Thoracic aorta (tissue), 2 donors: ENCODE results near the gene CROT. TPM values are rescaled to one million over a fixed set of nuclear protein-coding genes. Genes with fewer than 3 reads are reported as not detected.
A peak's percentile ranks its signal among the peaks of the same experiment; 100 is the strongest.

Experiments used
- ATAC-seq: fragments of 150-250 bp; one replicate; pipeline ENCODE4 v1.8.0; 2017; ENCODE audit warnings: low read depth; ENCODE audit not compliant: insufficient number of reproducible peaks, low FRiP score
- DNase-seq: peaks from one replicate; pipeline ENCODE4 v3.0.0-alpha.2; 2020; ENCODE audit warnings: low spot score
- H3K27ac ChIP-seq, 2 donors: fragments of 200-600 bp; sonication (generic); 1 replicate in 1 of 2; 2 replicates in 1 of 2; pipeline ENCODE4 v1.5.1; 2016; ENCODE audit warnings: mild to moderate bottlenecking in 2 of 2, moderate library complexity in 2 of 2
- H3K27me3 ChIP-seq: fragments of 200-600 bp; sonication (generic); replicated peaks from 2 replicates; pipeline ENCODE4 v1.6.0; 2016; ENCODE audit warnings: mild to moderate bottlenecking; ENCODE audit not compliant: insufficient read depth
- H3K36me3 ChIP-seq: fragments of 200-600 bp; sonication (generic); one replicate; pipeline ENCODE4 v1.5.1; 2016
- H3K4me1 ChIP-seq, 2 donors: fragments of 200-600 bp; sonication (generic); 1 replicate in 1 of 2; 2 replicates in 1 of 2; pipeline versions ENCODE4 v1.5.1 to v1.6.0; 2016; ENCODE audit warnings: low read depth in 2 of 2, mild to moderate bottlenecking in 1 of 2; ENCODE audit not compliant: control insufficient read depth in 1 of 2
- H3K4me3 ChIP-seq: fragments of 200-600 bp; sonication (generic); 2 replicates; pipeline ENCODE4 v1.5.1; 2016; ENCODE audit warnings: mild to moderate bottlenecking
- H3K9me3 ChIP-seq: fragments of 200-600 bp; sonication (generic); 2 replicates; pipeline ENCODE4 v1.5.1; 2016
- total RNA-seq, 2 donors: library from RNA; depleted of rRNA; stranded (reverse); fragments of >200 nt; gene quantifications; one replicate each; pipeline versions ENCODE4 v1.1.0 to v1.2.3, GENCODE V29; 2016
- TF ChIP-seq, protein P1 (sequence below): fragments of 200-600 bp; sonication (generic); IDR thresholded peaks from one replicate; pipeline ENCODE4 v1.5.1; 2019; ENCODE audit warnings: antibody characterized with exemption

Gene CROT
- total RNA-seq, 2 donors from 2014 or later = 11.3 to 16.7 TPM

DNA sequence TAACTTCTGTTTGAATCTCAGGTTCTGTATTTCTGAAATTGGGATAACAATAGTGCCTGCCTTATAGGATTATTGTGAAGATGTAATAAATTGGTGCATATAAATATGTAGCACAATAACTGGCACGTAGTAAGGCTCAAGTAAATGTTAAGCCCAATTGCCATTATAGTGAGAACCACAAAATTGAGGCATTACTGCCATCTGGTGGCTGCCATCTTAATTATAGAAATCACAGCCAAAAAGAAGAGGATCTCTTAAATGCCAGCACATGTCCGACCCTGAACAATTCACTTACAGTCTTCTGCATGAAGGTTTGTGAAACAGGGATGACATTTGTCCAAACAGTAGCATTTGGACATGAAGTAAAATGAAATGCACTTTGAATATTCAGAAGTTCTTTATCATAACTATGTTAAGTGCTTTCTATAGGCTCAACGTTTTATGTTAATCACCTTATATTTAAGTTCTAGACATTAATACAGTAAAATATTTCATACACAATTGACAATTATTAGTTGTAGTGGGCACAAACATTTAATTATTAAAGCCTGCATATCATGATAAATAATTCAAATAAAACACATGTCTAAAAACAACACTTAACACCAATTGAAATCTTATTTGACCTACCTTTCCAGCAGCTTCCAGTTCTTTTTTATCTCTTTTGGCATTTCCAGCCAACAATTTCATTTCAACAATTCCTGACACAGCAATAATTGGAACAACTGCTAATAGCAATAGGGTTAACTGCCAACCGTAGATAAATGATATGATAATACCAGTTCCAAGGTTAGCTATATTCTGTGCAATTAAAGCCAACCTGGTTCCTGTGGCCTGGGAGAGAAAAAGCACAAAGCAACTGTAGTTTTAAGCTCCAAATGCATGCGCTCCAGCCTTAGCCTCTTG, 71.5 kb downstream of the CROT start:
- DNase-seq (peak; percentile 10), ATAC-seq (no peak)

DNA sequence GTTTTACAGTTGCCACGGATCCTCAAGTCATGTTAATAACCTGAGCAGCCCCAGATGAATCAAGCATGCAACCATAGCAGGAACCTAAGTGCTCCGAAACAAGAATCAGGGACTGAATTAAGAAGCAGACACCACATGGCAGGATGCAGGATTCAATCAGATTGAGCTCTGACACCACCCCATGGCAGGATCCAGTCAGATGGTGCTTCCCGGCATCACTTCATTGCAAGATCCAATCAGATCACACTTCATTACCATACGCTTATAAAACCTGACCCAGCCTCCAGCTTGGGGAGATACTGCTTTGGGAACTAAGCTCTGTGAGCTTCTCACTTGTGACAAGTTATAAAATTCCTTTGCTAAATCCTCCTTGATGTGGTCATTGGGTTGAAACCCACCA, 74.7 kb downstream of the CROT start:
- DNase-seq (no peak), ATAC-seq (no peak)
- no peaks in the 10 kb centered on the region for H3K9me3 ChIP-seq
- no peaks in the 10 kb centered on the region for H3K4me1 ChIP-seq
- TF ChIP-seq, protein P1, sequence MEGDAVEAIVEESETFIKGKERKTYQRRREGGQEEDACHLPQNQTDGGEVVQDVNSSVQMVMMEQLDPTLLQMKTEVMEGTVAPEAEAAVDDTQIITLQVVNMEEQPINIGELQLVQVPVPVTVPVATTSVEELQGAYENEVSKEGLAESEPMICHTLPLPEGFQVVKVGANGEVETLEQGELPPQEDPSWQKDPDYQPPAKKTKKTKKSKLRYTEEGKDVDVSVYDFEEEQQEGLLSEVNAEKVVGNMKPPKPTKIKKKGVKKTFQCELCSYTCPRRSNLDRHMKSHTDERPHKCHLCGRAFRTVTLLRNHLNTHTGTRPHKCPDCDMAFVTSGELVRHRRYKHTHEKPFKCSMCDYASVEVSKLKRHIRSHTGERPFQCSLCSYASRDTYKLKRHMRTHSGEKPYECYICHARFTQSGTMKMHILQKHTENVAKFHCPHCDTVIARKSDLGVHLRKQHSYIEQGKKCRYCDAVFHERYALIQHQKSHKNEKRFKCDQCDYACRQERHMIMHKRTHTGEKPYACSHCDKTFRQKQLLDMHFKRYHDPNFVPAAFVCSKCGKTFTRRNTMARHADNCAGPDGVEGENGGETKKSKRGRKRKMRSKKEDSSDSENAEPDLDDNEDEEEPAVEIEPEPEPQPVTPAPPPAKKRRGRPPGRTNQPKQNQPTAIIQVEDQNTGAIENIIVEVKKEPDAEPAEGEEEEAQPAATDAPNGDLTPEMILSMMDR = no peak
- H3K27ac ChIP-seq = no peak overlapping the region
- no peaks in the 10 kb centered on the region for H3K36me3 ChIP-seq
- H3K27me3 ChIP-seq = no peaks in the 10 kb centered on the region
- no peak overlapping the region for H3K4me3 ChIP-seq

More for the DNA sequence above, 71.5 kb downstream of the CROT start:
- Histone ChIP-seq H3K4me1 (peaks cover 6 to 25% of the 10 kb centered on the region in 2 donors), H3K9me3 (no peaks in the 10 kb centered on the region), H3K27me3 (no peaks in the 10 kb centered on the region), H3K4me3 (no peak overlapping the region), H3K36me3 (no peaks in the 10 kb centered on the region), H3K27ac (no peak overlapping the region)
- TF ChIP-seq, protein P1 = peak; percentile 58

DNA sequence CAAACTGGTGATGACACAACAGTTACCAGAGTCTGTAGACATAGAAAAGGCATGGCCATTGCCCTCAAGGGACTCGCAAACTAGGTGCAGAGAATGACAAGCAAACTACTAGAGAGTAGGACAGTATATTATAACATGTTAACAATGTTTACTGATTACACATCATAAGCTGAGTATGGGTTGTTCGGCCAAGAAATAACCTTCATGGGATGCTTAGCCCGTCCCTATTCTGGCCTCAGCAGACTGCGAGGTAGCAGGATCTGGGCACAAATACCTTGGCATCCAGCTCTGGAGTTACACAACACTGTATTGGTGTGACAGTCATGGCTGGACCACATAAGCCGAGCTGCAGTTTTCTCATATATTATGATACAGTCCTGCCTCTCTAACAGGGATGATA, 78.6 kb downstream of the CROT start:
- Histone ChIP-seq H3K27ac (no peak overlapping the region), H3K27me3 (no peaks in the 10 kb centered on the region), H3K4me3 (no peak overlapping the region), H3K4me1 (no peaks in the 10 kb centered on the region), H3K9me3 (no peaks in the 10 kb centered on the region), H3K36me3 (no peaks in the 10 kb centered on the region)
- ATAC-seq (no peak), DNase-seq (no peak)
- TF ChIP-seq, protein P1 = no peak

DNA sequence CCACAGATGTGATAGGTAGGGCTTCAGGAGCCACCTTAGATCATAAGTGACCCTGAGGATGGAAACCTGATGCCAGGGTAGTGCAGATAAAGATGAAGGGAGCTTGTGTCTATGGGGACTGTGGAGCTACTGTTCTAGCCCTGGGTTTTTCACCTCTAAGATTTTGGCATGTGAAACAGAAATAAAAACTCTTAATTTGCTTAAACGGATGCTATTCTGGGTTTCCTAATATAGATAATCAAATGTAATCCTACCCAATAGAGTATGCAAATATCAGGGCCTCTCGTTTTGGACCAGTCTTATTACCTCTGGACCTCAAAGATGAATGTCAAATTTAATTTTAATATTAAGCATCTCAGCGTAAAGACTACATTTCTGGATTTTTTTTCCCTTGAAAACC, 80.7 kb downstream of the CROT start:
- DNase-seq = no peak
- H3K27me3 ChIP-seq = no peaks in the 10 kb centered on the region
- TF ChIP-seq, protein P1 = no peak
- no peaks in the 10 kb centered on the region for H3K4me1 ChIP-seq
- H3K36me3 ChIP-seq = no peaks in the 10 kb centered on the region
- no peak overlapping the region for H3K4me3 ChIP-seq
- H3K9me3 ChIP-seq = no peaks in the 10 kb centered on the region
- ATAC-seq = no peak
- H3K27ac ChIP-seq = no peak overlapping the region

DNA sequence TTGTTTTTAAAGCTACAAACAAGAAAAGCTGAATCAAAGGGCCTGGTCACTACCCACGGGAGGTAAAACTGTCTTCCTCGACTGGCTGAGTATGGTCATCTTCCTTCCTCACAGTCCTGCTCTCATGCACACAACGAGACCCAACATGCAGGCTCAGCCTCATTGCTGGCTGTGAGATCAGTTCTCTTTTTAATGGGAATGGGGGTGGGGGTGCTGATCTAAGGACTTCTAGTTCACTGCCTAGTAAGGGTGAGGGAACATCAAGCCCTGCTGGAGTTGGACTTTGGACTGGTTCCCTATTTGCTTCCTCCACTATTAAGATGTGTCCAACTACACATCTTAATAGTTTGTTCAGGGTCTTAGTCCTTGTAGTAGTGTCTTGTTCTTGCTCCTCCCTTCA, 81.8 kb downstream of the CROT start:
- H3K4me1 ChIP-seq = no peaks in the 10 kb centered on the region
- ATAC-seq = no peak
- DNase-seq = no peak

More for the DNA sequence above, 81.8 kb downstream of the CROT start:
- TF ChIP-seq, protein P1 = no peak
- no peaks in the 10 kb centered on the region for H3K36me3 ChIP-seq
- no peaks in the 10 kb centered on the region for H3K27me3 ChIP-seq
- H3K9me3 ChIP-seq = no peaks in the 10 kb centered on the region
- H3K4me3 ChIP-seq = no peak overlapping the region
- H3K27ac ChIP-seq = no peak overlapping the region
